Adrenal gland (tissue), 12 donors: ENCODE results near the gene ABHD15. TPM values are rescaled to one million over a fixed set of nuclear protein-coding genes. Genes with fewer than 3 reads are reported as not detected.

Experiments used
- DNase-seq, 7 donors: peaks; one replicate each; pipeline ENCODE4 v3.0.0-alpha.2; 2019 to 2020
- H3K27ac ChIP-seq, 5 donors: fragments of 200-600 bp; sonication (generic) in 4 of 5; 1 replicate in 3 of 5; 2 replicates in 2 of 5; pipeline versions ENCODE4 v1.5.1 to v1.8.0; 2016 to 2020; ENCODE audit warnings: mild to moderate bottlenecking in 1 of 5
- H3K27me3 ChIP-seq: fragments of 200-600 bp; 2 replicates; pipeline ENCODE4 v1.8.0; 2021
- H3K36me3 ChIP-seq, 2 donors: fragments of 200-600 bp; replicated peaks in 1 of 2; 1 replicate in 1 of 2; 2 replicates in 1 of 2; pipeline versions ENCODE4 v1.5.1 to v1.8.0; 2018 to 2022
- H3K4me1 ChIP-seq, 2 donors: fragments of 200-600 bp; replicated peaks in 1 of 2; 1 replicate in 1 of 2; 2 replicates in 1 of 2; pipeline versions ENCODE4 v1.5.1 to v1.8.0; 2018 to 2021
- H3K4me3 ChIP-seq, 4 donors: fragments of 200-600 bp; sonication (generic) in 3 of 4; one replicate each; pipeline ENCODE4 v1.5.1; 2016 to 2018
- H3K9me3 ChIP-seq, 3 donors: fragments of 200-600 bp; sonication (generic) in 1 of 3; replicated peaks in 1 of 3; 1 replicate in 2 of 3; 2 replicates in 1 of 3; pipeline versions ENCODE4 v1.5.1 to v1.8.0; 2016 to 2021
- POLR2A ChIP-seq, 2 donors: fragments of 450-650 bp; IDR thresholded peaks; one replicate each; pipeline ENCODE4 v1.6.1; 2017; ENCODE audit warnings: antibody characterized with exemption in 2 of 2, mild to moderate bottlenecking in 2 of 2, moderate library complexity in 1 of 2
- WGBS, 4 donors: extraction: QIAGEN DNeasy Blood & Tissue Kit in 2 of 4; methylation state at CpG; one replicate each; pipeline versions ENCODE4 v1.1.5 to v1.1.7; 2013 to 2017; 5-methylcytosine and 5-hydroxymethylcytosine counted together
- intact Hi-C, 2 donors: fragments of 100-400 bp; cut with DNase I; formaldehyde crosslinking; loops; one replicate each; pipeline versions ENCODE4 v1.14.1 to v1.15.0; 2022 to 2023
- polyA plus RNA-seq, 3 donors: library from polyadenylated mRNA; stranded (reverse); fragments of 200-250 nt in 2 of 3; fragments of 350-450 nt in 1 of 3; fragmentation: Illumina TruSeq in 1 of 3; extraction: RNeasy Lipid Tissue Mini Kit (QIAGEN cat#74804) in 1 of 3; gene quantifications; one replicate each; pipeline ENCODE4 v1.2.3, GENCODE V29; 2013 to 2014
- total RNA-seq, 9 donors: library from RNA; depleted of rRNA in 4 of 9; stranded (reverse); fragments of >200 nt in 4 of 9; fragments of 120-200 nt in 1 of 9; fragmentation: NEBNext Ultra II Directional in 1 of 9; extraction: Animal tissue kit (Norgen Biotek cat#: 25700) in 1 of 9; gene quantifications; one replicate each; pipeline versions ENCODE4 v1.1.0 to v1.2.4, GENCODE V29; 2013 to 2023
- TF ChIP-seq, protein P1 (sequence below), 6 experiments: fragments of 450-650 bp in 4 of 6; fragments of 200-600 bp in 2 of 6; sonication (generic) in 1 of 6; IDR thresholded peaks; 1 replicate in 5 of 6; 2 replicates in 1 of 6; pipeline versions ENCODE4 v1.5.1 to v1.8.0; 2016 to 2021; ENCODE audit warnings: antibody characterized with exemption in 6 of 6, mild to moderate bottlenecking in 2 of 6, moderate library complexity in 1 of 6
- donor health status: healthy with polysubstance abuse.
- donor health status: Bipolar disorder and iron deficiency.
- donor health status: DM: yes; HTN: yes; CAD: no.
- donor health status: DM: no; HTN: no; CAD: no.
- donor health status: DM: no; HTN: no; CAD: no.
- donor health status: DM: yes; HTN: yes; CAD: no.

Gene ABHD15
- total and polyA plus RNA-seq, 12 donors = 2.9 to 11.1 (median 6.2) TPM

DNA sequence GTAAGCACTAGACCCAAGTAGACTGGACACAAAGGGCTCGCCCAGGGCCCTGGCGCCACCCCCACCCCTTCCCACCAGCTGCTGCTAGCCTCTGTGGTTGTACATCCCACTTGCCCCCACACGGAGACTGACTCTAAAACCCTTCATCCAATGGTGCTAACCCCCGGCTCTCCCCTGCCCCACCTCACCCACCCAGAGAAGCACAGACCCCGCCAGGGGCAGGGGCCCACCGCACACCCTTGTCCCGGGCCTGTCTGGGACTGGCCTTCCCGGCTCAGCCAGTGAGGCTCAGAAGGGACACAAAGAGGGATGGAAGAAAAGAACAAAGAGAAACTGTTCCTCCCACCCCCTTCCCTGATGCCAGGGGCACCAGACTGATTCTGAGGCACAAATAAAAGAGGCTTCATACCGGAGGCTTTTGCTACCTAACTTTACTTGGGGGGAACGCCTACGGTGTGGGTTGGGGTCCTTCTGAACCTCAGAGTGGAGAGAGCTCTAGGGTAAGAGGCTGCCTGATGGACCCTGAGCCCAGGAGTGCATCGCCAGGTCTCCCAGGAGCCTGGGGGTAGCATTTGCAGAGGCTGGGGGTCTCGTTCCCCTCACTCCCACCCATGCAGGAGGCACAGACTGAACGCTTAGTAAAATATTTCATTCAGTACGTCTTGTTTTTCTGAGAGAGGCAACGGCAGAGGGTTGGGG is 47.7 kb upstream of the ABHD15 start:
- Histone ChIP-seq H3K9me3 (no peaks in the 10 kb centered on the region), H3K36me3 (no peaks in the 10 kb centered on the region), H3K27me3 (no peaks in the 10 kb centered on the region), H3K4me1 (peaks cover 26 to 53% of the 10 kb centered on the region in 2 donors), H3K4me3 (no peak overlapping the region), H3K27ac (no peak overlapping the region)
- WGBS, 4 donors = 55 to 78% (median 66%) methylated on average over 9 to 16 of the region's 16 CpGs
- TF ChIP-seq, protein P1, sequence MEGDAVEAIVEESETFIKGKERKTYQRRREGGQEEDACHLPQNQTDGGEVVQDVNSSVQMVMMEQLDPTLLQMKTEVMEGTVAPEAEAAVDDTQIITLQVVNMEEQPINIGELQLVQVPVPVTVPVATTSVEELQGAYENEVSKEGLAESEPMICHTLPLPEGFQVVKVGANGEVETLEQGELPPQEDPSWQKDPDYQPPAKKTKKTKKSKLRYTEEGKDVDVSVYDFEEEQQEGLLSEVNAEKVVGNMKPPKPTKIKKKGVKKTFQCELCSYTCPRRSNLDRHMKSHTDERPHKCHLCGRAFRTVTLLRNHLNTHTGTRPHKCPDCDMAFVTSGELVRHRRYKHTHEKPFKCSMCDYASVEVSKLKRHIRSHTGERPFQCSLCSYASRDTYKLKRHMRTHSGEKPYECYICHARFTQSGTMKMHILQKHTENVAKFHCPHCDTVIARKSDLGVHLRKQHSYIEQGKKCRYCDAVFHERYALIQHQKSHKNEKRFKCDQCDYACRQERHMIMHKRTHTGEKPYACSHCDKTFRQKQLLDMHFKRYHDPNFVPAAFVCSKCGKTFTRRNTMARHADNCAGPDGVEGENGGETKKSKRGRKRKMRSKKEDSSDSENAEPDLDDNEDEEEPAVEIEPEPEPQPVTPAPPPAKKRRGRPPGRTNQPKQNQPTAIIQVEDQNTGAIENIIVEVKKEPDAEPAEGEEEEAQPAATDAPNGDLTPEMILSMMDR (IDR thresholded peaks at IDR 0.05) = no peak
- no peak for TF ChIP-seq POLR2A (IDR thresholded peaks at IDR 0.05)
- no peak for DNase-seq
- intact Hi-C loops = loop anchor here (5.0 kb wide), 2 partner anchors 32 to 37 kb away; no protein-coding TSS in a partner anchor

DNA sequence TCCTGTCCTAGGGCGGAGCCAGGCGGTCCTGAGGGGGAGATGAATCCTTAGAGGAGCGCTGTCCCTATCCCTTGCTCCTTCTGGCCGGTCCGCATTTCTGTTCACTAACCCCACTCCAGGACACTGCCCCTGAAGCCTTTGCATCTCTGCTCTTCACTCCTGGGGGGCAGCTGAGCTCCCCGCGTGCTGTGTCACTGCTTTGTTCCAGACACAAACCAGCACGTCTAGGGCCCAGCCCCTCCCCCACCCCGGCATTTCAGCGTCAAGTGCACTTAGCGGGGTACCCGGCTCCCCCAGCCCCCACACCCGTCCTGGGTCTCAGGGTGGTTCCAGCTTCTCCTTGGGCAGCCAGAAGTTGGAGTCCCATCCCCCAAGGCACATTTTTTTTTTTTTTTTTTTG is 47.0 kb upstream of the ABHD15 start:
- WGBS, 4 donors = 19 to 30% (median 21%) methylated on average over 12 to 13 of the region's 13 CpGs
- intact Hi-C loops = loop anchor here in 1 of 2 donors (5.0 kb wide), 1 partner anchor 37 kb away; no protein-coding TSS in a partner anchor
- peaks cover 26 to 53% of the 10 kb centered on the region in 2 donors for H3K4me1 ChIP-seq
- no peaks in the 10 kb centered on the region for H3K27me3 ChIP-seq
- DNase-seq = peak in 1 of 7 donors; percentile 48
- H3K4me3 ChIP-seq = peak overlapping the region in 1 of 4 donors; percentile 38
- no peaks in the 10 kb centered on the region for H3K9me3 ChIP-seq
- TF ChIP-seq, protein P1 (IDR thresholded peaks at IDR 0.05) = no peak
- no peaks in the 10 kb centered on the region for H3K36me3 ChIP-seq
- no peak overlapping the region for H3K27ac ChIP-seq

DNA sequence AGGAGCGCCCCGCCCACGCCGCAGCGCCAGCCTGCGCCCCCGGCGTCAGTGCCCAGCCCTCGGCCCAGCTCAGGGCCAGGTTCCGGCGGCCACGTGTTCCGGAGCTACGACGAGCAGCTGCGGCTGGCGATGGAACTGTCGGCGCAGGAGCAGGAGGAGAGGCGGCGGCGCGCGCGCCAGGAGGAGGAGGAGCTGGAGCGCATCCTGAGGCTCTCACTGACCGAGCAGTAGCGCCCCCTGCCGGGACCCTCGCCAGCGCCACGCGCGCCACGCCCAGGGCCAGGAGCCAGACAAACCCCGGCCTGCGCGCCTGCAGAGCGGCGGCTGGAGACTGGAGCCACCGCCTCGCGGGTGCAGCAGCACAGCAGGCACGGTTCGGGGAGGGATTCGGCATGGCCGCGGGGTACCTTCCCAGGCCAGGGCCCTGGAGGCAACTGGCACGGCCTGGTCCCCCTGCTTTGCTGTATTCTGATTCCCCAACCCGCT is 46.6 kb upstream of the ABHD15 start:
- WGBS, 4 donors = 1 to 3% (median 2%) methylated on average over 6 to 50 of the region's 50 CpGs
- H3K4me3 ChIP-seq = peak overlapping the region in 1 of 4 donors; percentile 38
- no peaks in the 10 kb centered on the region for H3K27me3 ChIP-seq
- intact Hi-C loops = loop anchor here in 1 of 2 donors (5.0 kb wide), 1 partner anchor 36 kb away; no protein-coding TSS in a partner anchor
- H3K36me3 ChIP-seq = no peaks in the 10 kb centered on the region
- peaks cover 26 to 53% of the 10 kb centered on the region in 2 donors for H3K4me1 ChIP-seq
- H3K9me3 ChIP-seq = no peaks in the 10 kb centered on the region
- TF ChIP-seq, protein P1 (IDR thresholded peaks at IDR 0.05) = peak; percentile 50 to 94 (median 80)
- TF ChIP-seq POLR2A (IDR thresholded peaks at IDR 0.05) = no peak
- peak overlapping the region in 2 of 5 donors; percentile 28 to 41 for H3K27ac ChIP-seq
- DNase-seq = peak; percentile 94 to 98 (median 96)

DNA sequence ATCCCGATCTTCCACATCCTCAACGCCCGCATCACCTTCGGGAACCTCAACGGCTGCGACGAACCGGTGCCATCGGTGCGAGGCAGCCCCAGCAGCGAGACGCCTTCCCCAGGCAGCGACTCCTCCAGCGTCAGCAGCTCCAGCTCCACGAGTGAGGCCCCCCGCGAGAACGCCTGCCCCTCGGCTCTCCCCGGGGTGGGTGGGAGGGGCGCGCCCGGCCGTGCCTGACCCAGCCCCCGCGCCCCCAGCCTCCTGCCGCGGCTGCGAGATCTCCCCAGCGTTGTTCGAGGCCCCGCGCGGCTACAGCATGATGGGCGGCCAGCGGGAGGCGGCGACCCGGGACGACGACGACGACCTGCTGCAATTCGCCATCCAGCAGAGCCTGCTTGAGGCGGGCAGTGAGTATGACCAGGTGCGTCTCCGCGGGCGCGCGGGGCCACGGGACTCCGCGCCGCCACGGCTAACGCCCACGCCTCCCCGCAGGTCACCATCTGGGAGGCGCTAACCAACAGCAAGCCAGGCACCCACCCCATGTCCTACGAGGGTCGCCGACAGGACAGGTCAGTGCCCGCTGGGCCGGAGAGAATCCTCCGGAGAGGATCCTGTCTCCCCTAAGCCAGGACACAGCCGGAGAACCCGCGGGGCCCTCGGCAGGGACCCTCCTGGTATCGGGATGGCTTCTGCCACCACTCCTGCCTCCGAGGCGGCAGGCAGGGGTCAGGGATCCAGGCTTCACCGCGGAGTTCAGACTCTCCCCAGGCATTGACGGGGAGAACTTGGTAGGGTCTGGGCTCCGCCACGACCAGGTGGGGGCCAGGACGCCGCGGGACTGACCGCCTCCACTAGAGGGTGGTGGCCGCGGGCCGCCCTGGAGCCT is 45.8 kb upstream of the ABHD15 start:
- WGBS, 4 donors = 39 to 91% (median 54%) methylated on average over 12 to 85 of the region's 85 CpGs
- Histone ChIP-seq H3K4me3 (peak overlapping the region in 1 of 4 donors; percentile 38), H3K4me1 (peaks cover 25 to 46% of the 10 kb centered on the region in 2 donors), H3K27me3 (no peaks in the 10 kb centered on the region), H3K27ac (peak overlapping the region in 2 of 5 donors; percentile 28 to 41), H3K36me3 (no peaks in the 10 kb centered on the region), H3K9me3 (no peaks in the 10 kb centered on the region)
- DNase-seq = peak in 1 of 7 donors; percentile 38
- intact Hi-C loops = loop anchor here in 1 of 2 donors (5.0 kb wide), 1 partner anchor 35 kb away; no protein-coding TSS in a partner anchor
- TF ChIP-seq POLR2A (IDR thresholded peaks at IDR 0.05) = no peak
- TF ChIP-seq, protein P1 (IDR thresholded peaks at IDR 0.05) = no peak
